OCI-LY1 (cell line): ENCODE measurements around the gene JUP.

Experiments
- H2AFZ ChIP-seq: fragments of 200-600 bp; sonication (generic), shearing (Covaris generic); 2 replicates; pipeline ENCODE4 v1.6.0; 2014; ENCODE audit warnings: antibody characterized with exemption, mild to moderate bottlenecking, low read length
- H3F3A ChIP-seq: fragments of 200-600 bp; sonication (generic), shearing (Covaris generic); 2 replicates; pipeline ENCODE4 v1.6.0; 2014; ENCODE audit warnings: mild to moderate bottlenecking, antibody characterized with exemption, low read length, moderate library complexity; ENCODE audit not compliant: insufficient read depth
- H3K27ac ChIP-seq: fragments of 200-600 bp; sonication (generic); 2 replicates; pipeline ENCODE4 v1.5.1; 2014; ENCODE audit warnings: low read length, mixed run types, mild to moderate bottlenecking, low read depth; ENCODE audit not compliant: poor library complexity, severe bottlenecking
- H3K27me3 ChIP-seq: fragments of 200-600 bp; sonication (generic); 2 replicates; pipeline ENCODE4 v1.6.0; 2014; ENCODE audit warnings: antibody characterized with exemption, mild to moderate bottlenecking, low read length, moderate library complexity; ENCODE audit not compliant: insufficient read depth
- H3K36me3 ChIP-seq: fragments of 200-600 bp; sonication (generic); 2 replicates; pipeline ENCODE4 v1.6.1; 2014; ENCODE audit warnings: mild to moderate bottlenecking, antibody characterized with exemption, low read length, moderate library complexity, mixed read lengths; ENCODE audit not compliant: insufficient read depth
- H3K4me1 ChIP-seq: fragments of 200-600 bp; sonication (generic); 2 replicates; pipeline ENCODE4 v1.5.1; 2014; ENCODE audit warnings: mild to moderate bottlenecking, low read length, moderate library complexity; ENCODE audit not compliant: insufficient read depth, severe bottlenecking
- H3K4me2 ChIP-seq: fragments of 200-600 bp; sonication (generic), shearing (Covaris generic); 2 replicates; pipeline ENCODE4 v1.6.1; 2014; ENCODE audit warnings: low read length
- H3K4me3 ChIP-seq: fragments of 200-600 bp; sonication (generic); 2 replicates; pipeline ENCODE4 v1.5.1; 2014; ENCODE audit warnings: low read length, low read depth, mild to moderate bottlenecking, mixed read lengths; ENCODE audit not compliant: poor library complexity, severe bottlenecking
- H3K79me2 ChIP-seq: fragments of 200-600 bp; shearing (Covaris generic); 2 replicates; pipeline ENCODE4 v1.6.1; 2016; ENCODE audit warnings: mixed run types, low read length, mixed read lengths; ENCODE audit not compliant: insufficient read depth
- H3K9ac ChIP-seq: fragments of 200-600 bp; sonication (generic), shearing (Covaris generic); 2 replicates; pipeline ENCODE4 v1.6.1; 2014; ENCODE audit warnings: mild to moderate bottlenecking, low read length, mixed read lengths
- H3K9me2 ChIP-seq: fragments of 200-600 bp; sonication (generic), shearing (Covaris generic); 2 replicates; pipeline ENCODE4 v1.6.1; 2014; ENCODE audit warnings: low read depth, mild to moderate bottlenecking, low read length, mixed read lengths
- H3K9me3 ChIP-seq: fragments of 200-600 bp; shearing (Covaris generic); 2 replicates; pipeline ENCODE4 v1.6.1; 2014; ENCODE audit warnings: low read length, mixed read lengths
- H4K20me1 ChIP-seq: fragments of 200-600 bp; sonication (generic), shearing (Covaris generic); 2 replicates; pipeline ENCODE4 v1.6.0; 2016; ENCODE audit warnings: mild to moderate bottlenecking, low read length; ENCODE audit not compliant: insufficient read depth
- CTCF ChIP-seq: fragments of 200-600 bp; sonication (generic), shearing (Covaris generic); IDR thresholded peaks from 2 replicates; pipeline ENCODE4 v1.5.1; 2017; ENCODE audit warnings: mild to moderate bottlenecking, antibody characterized with exemption, low read length, moderate library complexity, mixed read lengths
- EZH2 ChIP-seq: fragments of 200-600 bp; sonication (generic), shearing (Covaris generic); IDR thresholded peaks from 2 replicates; pipeline ENCODE4 v1.8.0; 2017; ENCODE audit warnings: borderline replicate concordance, mixed run types, mild to moderate bottlenecking, antibody characterized with exemption, low read length, moderate library complexity, mixed read lengths

JUP gene

GRCh38 chr17:41775394-41776226 lies 10.9 kb downstream of the JUP start:
- H3K9me3 ChIP-seq: no peaks in the 10 kb centered on the region
- H3K27me3 ChIP-seq: no peaks in the 10 kb centered on the region
- no peaks in the 10 kb centered on the region for H3K9me2 ChIP-seq
- H4K20me1 ChIP-seq: no peaks in the 10 kb centered on the region
- no peaks in the 10 kb centered on the region for H3F3A ChIP-seq
- H3K79me2 ChIP-seq: no peaks in the 10 kb centered on the region
- no peak overlapping the region for H3K27ac ChIP-seq
- H3K9ac ChIP-seq: no peak overlapping the region
- H3K4me1 ChIP-seq: peaks cover 16% of the 10 kb centered on the region
- H3K4me3 ChIP-seq: no peak overlapping the region
- H3K4me2 ChIP-seq: no peak overlapping the region
- TF ChIP-seq EZH2 (no peak), CTCF (no peak)
- H2AFZ ChIP-seq: no peak overlapping the region
- H3K36me3 ChIP-seq: no peaks in the 10 kb centered on the region

- H3K9me3 ChIP-seq: no peaks in the 10 kb centered on the region
- H3F3A ChIP-seq: no peaks in the 10 kb centered on the region
- no peaks in the 10 kb centered on the region for H3K27me3 ChIP-seq
- H3K36me3 ChIP-seq: peaks cover 1% of the 10 kb centered on the region; the same call in 1 of the 2 replicates
- H2AFZ ChIP-seq: no peak overlapping the region
- no peak overlapping the region for H3K4me2 ChIP-seq
- H3K9ac ChIP-seq: no peak overlapping the region
- H3K4me1 ChIP-seq: peaks cover 22% of the 10 kb centered on the region
- no peak overlapping the region for H3K4me3 ChIP-seq
- no peak overlapping the region for H3K27ac ChIP-seq
- H4K20me1 ChIP-seq: no peaks in the 10 kb centered on the region
- TF ChIP-seq EZH2 (no peak), CTCF (no peak)
- H3K79me2 ChIP-seq: no peaks in the 10 kb centered on the region
- no peaks in the 10 kb centered on the region for H3K9me2 ChIP-seq
Measured at GRCh38 chr17:41773731-41774193, 12.7 kb downstream of the JUP start.

- H4K20me1 ChIP-seq: no peaks in the 10 kb centered on the region
- peaks cover 22% of the 10 kb centered on the region for H3K4me1 ChIP-seq
- no peak overlapping the region for H3K4me3 ChIP-seq
- no peaks in the 10 kb centered on the region for H3K9me2 ChIP-seq
- no peak overlapping the region for H3K27ac ChIP-seq
- H2AFZ ChIP-seq: no peak overlapping the region
- no peak for TF ChIP-seq EZH2
- TF ChIP-seq CTCF: no peak
- H3K36me3 ChIP-seq: peaks cover 4% of the 10 kb centered on the region; the same call in 1 of the 2 replicates
- H3K79me2 ChIP-seq: no peaks in the 10 kb centered on the region
- H3K4me2 ChIP-seq: no peak overlapping the region
- H3K9me3 ChIP-seq: no peaks in the 10 kb centered on the region
- no peaks in the 10 kb centered on the region for H3K27me3 ChIP-seq
- H3K9ac ChIP-seq: no peak overlapping the region
- H3F3A ChIP-seq: no peaks in the 10 kb centered on the region
Measured at GRCh38 chr17:41773190-41773588, 13.3 kb downstream of the JUP start.
